Gastroesophageal sphincter (tissue), 3 donors: ENCODE data around the gene SKIC8.

Experiments
- EP300 ChIP-seq: sonication (generic); formaldehyde crosslinking; IDR thresholded peaks from one replicate; pipeline ENCODE4 v1.6.1; 2017; ENCODE audit warnings: antibody characterized with exemption, mild to moderate bottlenecking
- POLR2A ChIP-seq, 2 donors: fragments of 450-650 bp; IDR thresholded peaks; one replicate each; pipeline ENCODE4 v1.6.1; 2017; ENCODE audit warnings: antibody characterized with exemption in 2 of 2, mild to moderate bottlenecking in 2 of 2, moderate library complexity in 1 of 2
- POLR2AphosphoS5 ChIP-seq: sonication (generic); formaldehyde crosslinking; IDR thresholded peaks from one replicate; pipeline ENCODE4 v1.6.1; 2017; ENCODE audit warnings: antibody characterized with exemption
- TF ChIP-seq, protein P1 (sequence below), 4 experiments: fragments of 200-600 bp in 2 of 4; fragments of 450-650 bp in 2 of 4; sonication (generic) in 1 of 4; IDR thresholded peaks; one replicate each; pipeline ENCODE4 v1.5.1; 2017 to 2019; ENCODE audit warnings: antibody characterized with exemption in 4 of 4, mild to moderate bottlenecking in 2 of 4, moderate library complexity in 2 of 4

DNA sequence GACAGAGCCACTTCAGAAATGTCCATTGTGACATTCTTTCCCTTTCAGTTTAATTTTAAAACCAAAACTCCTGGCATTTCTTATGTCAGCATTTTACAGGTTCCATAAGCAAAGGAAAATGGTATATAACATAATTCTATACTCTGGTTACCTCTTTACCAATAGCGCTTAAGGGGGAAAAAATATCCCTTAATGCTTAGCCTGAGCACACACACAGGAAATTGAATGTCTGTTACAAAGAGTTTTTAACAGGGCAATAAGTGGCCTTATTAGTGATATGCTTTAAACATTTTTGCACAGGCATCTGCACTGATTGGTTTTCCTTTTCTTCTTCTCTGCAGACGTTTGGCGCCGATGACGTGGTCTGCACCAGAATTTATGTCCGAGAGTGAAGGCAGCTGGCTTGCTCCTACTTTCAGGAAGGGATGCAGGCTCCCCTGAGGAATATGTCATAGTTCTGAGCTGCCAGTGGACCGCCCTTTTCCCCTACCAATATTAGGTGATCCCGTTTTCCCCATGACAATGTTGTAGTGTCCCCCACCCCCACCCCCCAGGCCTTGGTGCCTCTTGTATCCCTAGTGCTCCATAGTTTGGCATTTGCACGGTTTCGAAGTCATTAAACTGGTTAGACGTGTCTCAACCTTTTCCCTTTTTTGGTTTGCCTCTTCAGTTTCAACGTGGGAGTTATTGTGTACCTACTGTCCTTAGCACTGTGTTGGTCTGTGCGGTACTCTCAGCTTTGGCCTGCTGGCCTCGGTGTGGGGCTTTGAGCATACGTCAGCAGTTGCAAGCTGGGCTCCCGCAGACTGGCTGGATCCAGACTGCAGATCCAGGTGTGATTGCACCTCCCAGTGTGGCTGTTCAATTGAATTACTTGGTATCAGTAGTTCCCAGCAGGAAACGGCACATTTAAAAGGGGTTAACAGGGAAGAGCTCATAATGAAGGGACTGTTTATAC is 48.5 kb upstream of the SKIC8 start:
- TF ChIP-seq POLR2A (IDR thresholded peaks at IDR 0.05): no peak
- TF ChIP-seq, protein P1, sequence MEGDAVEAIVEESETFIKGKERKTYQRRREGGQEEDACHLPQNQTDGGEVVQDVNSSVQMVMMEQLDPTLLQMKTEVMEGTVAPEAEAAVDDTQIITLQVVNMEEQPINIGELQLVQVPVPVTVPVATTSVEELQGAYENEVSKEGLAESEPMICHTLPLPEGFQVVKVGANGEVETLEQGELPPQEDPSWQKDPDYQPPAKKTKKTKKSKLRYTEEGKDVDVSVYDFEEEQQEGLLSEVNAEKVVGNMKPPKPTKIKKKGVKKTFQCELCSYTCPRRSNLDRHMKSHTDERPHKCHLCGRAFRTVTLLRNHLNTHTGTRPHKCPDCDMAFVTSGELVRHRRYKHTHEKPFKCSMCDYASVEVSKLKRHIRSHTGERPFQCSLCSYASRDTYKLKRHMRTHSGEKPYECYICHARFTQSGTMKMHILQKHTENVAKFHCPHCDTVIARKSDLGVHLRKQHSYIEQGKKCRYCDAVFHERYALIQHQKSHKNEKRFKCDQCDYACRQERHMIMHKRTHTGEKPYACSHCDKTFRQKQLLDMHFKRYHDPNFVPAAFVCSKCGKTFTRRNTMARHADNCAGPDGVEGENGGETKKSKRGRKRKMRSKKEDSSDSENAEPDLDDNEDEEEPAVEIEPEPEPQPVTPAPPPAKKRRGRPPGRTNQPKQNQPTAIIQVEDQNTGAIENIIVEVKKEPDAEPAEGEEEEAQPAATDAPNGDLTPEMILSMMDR (IDR thresholded peaks at IDR 0.05): no peak
- no peak for TF ChIP-seq POLR2AphosphoS5
- no peak for TF ChIP-seq EP300
